Skin epidermis (tissue), 12 donors: ENCODE results near the gene RAD51C.
"Not testable (repeated sequence)": the region's sequence is repeated elsewhere in the genome, so short reads cannot be mapped to it uniquely, and the experiment has no call there.

ENCODE experiments used
- H3K27ac ChIP-seq, 21 experiments: fragments of 200-600 bp; sonication (generic) in 11 of 21; one replicate each; pipeline ENCODE4 v1.5.0; 2020; ENCODE audit warnings: mild to moderate bottlenecking in 3 of 21, inconsistent platforms in 2 of 21, moderate library complexity in 2 of 21
- H3K4me3 ChIP-seq, 7 experiments: fragments of 200-600 bp; sonication (generic) in 2 of 7; one replicate each; pipeline ENCODE4 v1.5.0; 2020; ENCODE audit warnings: inconsistent platforms in 2 of 7, mild to moderate bottlenecking in 2 of 7, moderate library complexity in 1 of 7

Gene RAD51C

DNA sequence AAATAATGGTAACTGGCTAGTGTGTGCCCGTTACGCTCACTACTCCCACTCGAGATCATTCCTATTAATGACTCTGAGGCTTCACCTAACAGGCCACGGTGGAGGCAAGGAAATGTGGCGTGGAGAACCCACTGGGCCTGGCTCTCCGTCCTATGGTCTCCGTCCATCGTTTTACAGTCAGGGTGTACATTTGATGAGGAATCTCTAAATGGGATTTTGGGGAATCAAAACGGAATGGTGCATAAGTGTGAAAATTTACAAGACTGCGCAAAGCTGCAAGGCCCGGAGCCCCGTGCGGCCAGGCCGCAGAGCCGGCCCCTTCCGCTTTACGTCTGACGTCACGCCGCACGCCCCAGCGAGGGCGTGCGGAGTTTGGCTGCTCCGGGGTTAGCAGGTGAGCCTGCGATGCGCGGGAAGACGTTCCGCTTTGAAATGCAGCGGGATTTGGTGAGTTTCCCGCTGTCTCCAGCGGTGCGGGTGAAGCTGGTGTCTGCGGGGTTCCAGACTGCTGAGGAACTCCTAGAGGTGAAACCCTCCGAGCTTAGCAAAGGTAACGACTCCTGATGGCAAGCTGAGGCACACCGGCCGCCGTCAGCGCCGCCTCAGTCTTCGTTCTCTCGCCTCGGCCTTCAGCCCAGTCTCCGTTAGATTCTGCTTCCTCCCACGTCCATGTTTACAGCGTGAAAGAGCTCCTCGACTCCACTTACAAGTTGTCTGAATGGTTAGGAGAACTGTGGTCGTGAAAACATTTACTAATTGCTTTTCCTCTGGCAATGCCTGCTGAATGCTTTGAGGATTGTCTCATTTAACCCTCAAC lies at the start of gene RAD51C:
Gene RAD51C, plus strand, starts transcription at position 364 of the 817 bp plus-strand sequence. Its CDS starts 42 bp downstream, at position 406.
- peak within 1 kb of the TSS in 20 of 21 experiments; percentile 14 to 89 (median 78) for H3K27ac ChIP-seq
- peak within 1 kb of the TSS; percentile 47 to 83 (median 67) for H3K4me3 ChIP-seq

DNA sequence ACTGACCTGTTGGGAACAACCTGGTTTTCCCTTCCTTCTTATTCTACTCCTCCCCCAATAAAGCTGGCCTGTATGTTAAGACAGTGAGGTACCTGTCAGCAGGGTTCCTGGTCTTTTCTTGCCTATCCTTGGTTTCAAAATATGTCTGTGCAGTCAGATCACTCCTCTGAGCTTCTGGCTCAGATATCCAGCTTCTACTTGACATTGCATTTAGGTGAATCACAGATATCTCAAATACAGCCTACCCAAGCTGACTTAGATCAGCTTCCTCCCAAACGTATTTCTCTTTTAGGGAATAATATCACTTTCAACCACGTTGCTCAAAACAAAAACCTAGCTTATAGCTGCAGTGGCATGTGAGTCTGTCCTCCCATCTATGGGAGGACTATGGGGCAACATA lies 49.3 kb upstream of the RAD51C start:
- no peak overlapping the region for H3K27ac ChIP-seq
- no peak overlapping the region for H3K4me3 ChIP-seq

- no peak overlapping the region for H3K27ac ChIP-seq
- no peak overlapping the region for H3K4me3 ChIP-seq
Measured at GRCh38 chr17:58648236-58648635, 44.2 kb upstream of the RAD51C start.

GRCh38 chr17:58657962-58658803 lies 34.2 kb upstream of the RAD51C start:
- not testable (repeated sequence) for H3K4me3 ChIP-seq

GRCh38 chr17:58658804-58659713 lies 33.3 kb upstream of the RAD51C start:
- peak overlapping the region; percentile 25 to 97 (median 87) for H3K27ac ChIP-seq
- H3K4me3 ChIP-seq, result peak overlapping the region; percentile 11 to 41 (median 28)

More at GRCh38 chr17:58657962-58658803, 34.2 kb upstream of the RAD51C start:
- peak overlapping the region in 10 of 21 experiments; percentile 76 to 97 (median 90) for H3K27ac ChIP-seq

GRCh38 chr17:58659714-58660084 lies 32.7 kb upstream of the RAD51C start:
- peak overlapping the region; percentile 11 to 41 (median 28) for H3K4me3 ChIP-seq
- peak overlapping the region in 19 of 21 experiments; percentile 33 to 97 (median 89) for H3K27ac ChIP-seq

DNA sequence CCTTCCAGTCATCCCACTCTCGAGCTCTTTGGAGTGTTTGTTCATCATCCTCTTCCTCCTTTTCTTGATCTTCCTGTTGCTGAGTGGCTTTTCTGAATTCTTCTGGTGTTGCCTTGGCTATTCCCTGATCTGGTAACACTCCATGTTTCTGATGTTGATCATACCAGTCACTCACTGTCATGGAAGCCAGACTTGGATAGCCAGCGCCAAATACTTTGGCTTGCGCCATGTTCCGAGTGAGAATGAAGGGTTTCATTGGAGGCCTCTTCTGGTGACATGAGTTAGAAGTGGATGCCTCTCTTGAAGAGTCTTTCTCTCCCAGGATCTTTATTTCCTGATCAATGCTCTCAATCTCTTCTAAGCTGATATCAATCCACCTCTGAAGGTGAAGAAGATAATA lies 31.8 kb upstream of the RAD51C start:
- Histone ChIP-seq H3K27ac (no peak overlapping the region), H3K4me3 (no peak overlapping the region)

- no peak overlapping the region for H3K4me3 ChIP-seq
Measured at GRCh38 chr17:58661499-58661898, 30.9 kb upstream of the RAD51C start.

DNA sequence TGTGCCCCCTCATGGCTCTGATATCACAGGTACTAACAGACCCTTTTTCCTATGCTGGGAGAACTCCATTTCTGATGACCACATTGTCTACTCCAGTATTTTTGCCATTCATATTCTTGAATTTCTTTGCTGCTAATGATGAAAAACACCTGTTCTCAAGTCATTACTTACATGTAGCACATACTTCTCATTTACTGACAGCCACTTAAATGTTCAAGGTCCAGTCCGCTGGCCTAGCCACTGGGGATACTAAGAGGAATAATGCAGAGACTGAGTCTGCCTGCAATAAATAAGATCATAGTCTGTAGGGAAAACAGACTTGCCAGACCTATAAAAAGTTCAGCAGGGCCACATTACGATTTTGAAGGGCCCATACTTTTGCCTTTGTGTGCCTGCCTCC lies 28.1 kb upstream of the RAD51C start:
- no peak overlapping the region for H3K4me3 ChIP-seq
- no peak overlapping the region for H3K27ac ChIP-seq

More at GRCh38 chr17:58661499-58661898, 30.9 kb upstream of the RAD51C start:
- H3K27ac ChIP-seq, result no peak overlapping the region

DNA sequence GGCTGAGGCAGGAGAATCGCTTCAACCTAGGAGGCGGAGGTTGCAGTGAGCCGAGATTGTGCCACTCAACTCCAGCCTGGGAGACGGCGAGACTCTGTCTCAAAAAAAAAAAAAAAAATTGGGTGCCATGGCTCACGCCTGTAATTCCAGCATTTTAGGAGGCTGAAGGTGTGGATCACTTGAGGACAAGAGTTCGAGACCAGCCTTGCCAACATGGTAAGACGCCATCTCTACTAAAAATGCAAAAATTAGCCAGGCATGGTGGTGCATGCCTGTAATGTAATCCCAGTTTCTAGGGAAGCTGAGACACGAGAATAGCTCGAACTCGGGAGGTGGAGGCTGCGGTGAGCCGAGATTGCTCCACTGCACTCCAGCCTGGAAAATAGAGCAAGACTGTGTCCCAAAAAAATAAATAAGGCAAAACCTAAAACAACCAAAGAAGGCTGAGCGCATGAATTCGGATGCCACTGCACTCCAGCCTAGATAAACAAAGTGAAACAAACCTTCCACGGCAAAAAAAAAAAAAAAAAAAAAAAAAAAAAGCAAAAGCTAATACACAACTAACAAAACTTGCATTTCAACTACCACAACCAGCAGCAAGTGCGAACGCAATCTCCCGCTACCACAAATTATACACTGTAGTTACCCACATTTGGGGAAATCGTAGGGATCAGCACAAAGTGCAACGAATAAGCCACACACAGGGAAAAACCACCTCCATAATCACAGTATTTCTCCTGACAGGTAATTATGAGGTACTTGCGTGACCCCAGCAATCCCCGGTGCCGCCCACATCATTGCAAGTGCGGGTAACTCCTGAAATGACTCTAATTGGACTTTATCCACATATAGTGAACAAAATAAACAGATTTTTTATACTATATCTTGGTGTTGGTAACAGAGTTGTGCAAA lies 26.2 kb upstream of the RAD51C start:
- H3K27ac ChIP-seq, result peak overlapping the region in 8 of 21 experiments; percentile 4 to 69 (median 44)

GRCh38 chr17:58666858-58667267 lies 25.5 kb upstream of the RAD51C start:
- Histone ChIP-seq H3K4me3 (peak overlapping the region in 3 of 7 experiments; percentile 6 to 35 (median 28)), H3K27ac (peak overlapping the region in 9 of 21 experiments; percentile 4 to 69 (median 42))

More for the DNA sequence above, 26.2 kb upstream of the RAD51C start:
- peak overlapping the region in 3 of 7 experiments; percentile 6 to 35 (median 28) for H3K4me3 ChIP-seq

GRCh38 chr17:58667934-58668597 lies 24.3 kb upstream of the RAD51C start:
- peak overlapping the region in 1 of 21 experiments; percentile 33 for H3K27ac ChIP-seq

DNA sequence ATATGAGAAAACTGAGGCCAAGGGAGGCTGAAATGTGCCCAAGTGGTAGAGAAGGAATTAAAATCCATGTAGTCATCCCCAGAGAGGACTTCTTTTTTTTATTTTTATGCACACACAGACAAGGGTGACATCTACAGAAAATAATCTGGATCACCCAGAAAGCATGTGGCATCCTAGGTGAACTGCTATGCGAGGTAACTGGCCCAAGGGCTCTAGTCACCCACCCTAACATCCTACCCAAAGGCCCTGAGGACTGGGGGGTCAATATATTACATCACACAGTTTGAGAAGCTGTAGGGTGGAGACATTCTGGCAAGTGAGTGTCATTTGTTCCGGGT lies 23.8 kb upstream of the RAD51C start:
- no peak overlapping the region for H3K4me3 ChIP-seq
- H3K27ac ChIP-seq, result no peak overlapping the region

More at GRCh38 chr17:58667934-58668597, 24.3 kb upstream of the RAD51C start:
- H3K4me3 ChIP-seq, result no peak overlapping the region

- no peak overlapping the region for H3K4me3 ChIP-seq
- no peak overlapping the region for H3K27ac ChIP-seq
Measured at GRCh38 chr17:58669853-58670252, 22.5 kb upstream of the RAD51C start.

DNA sequence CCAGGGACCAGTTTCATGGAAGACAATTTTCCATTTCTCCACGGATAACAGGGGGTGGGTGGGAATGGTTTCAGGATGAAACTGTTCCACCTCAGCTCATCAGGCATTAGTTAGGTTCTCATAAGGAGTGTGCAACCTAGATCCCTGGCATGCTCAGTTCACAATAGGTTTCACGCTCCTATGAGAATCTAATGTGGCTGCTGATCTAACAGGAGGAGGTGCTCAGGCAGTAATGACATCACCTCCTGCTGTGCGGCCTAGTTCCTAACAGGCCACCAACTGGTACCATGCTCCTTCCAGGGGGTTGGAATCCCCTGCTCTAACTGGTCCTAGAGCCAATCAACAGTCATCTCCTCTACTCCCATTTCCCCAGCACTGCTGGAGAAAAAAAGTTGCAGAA lies 20.4 kb upstream of the RAD51C start:
- Histone ChIP-seq H3K4me3 (no peak overlapping the region), H3K27ac (no peak overlapping the region)

DNA sequence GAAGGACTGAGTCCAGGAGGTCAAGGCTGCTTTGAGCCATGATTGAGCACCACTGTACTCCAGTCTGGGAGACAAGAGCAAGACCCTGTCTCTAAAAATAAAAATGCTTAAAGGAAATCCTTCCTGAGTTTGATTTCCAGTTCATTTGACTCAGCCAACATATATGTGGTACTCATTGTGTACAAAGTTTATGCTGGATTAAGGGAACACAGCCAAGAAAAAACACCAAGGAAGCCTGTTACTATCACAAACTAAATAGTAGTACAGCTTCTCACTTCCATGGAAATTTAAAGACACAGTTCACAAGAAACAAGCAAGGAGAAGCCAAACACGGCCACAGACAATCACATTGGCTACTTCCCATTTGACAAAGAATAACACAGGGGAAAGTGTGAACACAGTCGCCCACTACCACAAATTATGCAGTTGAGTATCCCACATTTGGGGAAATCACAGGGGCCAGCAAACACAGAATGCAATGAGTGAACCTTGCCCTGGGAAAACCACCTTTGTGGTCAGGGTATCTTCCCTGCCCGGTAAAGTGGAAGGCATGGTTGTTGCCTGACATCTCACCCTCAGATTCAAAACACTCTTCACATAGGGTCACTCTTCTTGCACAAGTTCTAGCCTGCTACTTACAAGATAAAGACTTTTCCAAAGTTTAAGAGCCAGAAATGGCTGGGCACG lies 15.1 kb upstream of the RAD51C start:
- Histone ChIP-seq H3K27ac (no peak overlapping the region), H3K4me3 (no peak overlapping the region)

DNA sequence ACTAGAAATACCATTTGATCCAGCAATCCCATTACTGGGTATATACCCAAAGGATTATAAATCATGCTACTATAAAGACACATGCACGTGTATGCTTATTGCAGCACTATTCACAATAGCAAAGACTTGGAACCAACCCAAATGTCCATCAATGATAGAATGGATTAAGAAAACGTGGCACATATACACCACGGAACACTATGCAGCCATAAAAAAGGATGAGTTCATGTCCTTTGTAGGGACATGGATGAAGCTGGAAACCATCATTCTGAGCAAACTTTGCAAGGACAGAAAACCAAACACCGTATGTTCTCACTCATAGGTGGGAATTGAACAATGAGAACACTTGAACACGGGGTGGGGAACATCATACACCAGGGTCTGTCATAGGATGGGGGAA lies 14.1 kb upstream of the RAD51C start:
- H3K4me3 ChIP-seq, H3K27ac ChIP-seq: not testable (repeated sequence)
